Ovary (tissue), 9 donors: ENCODE results near the gene FAT1. TPM values are rescaled to one million over a fixed set of nuclear protein-coding genes. Genes with fewer than 3 reads are reported as not detected.

Experiments
- DNase-seq, 5 donors: peaks; one replicate each; pipeline ENCODE4 v3.0.0-alpha.2; 2019 to 2020
- H3K27ac ChIP-seq, 2 donors: fragments of 200-600 bp; one replicate each; pipeline versions ENCODE4 v1.5.1 to v1.8.0; 2019 to 2022
- H3K27me3 ChIP-seq: fragments of 200-600 bp; one replicate; pipeline ENCODE4 v1.8.0; 2022
- H3K36me3 ChIP-seq: fragments of 200-600 bp; sonication (generic); one replicate; pipeline ENCODE4 v1.5.1; 2019
- H3K4me1 ChIP-seq: one replicate; pipeline ENCODE4 v1.8.1; 2013; ENCODE audit warnings: mild to moderate bottlenecking, moderate library complexity; ENCODE audit not compliant: insufficient read depth
- H3K4me3 ChIP-seq: fragments of 200-600 bp; sonication (generic); one replicate; pipeline ENCODE4 v1.5.1; 2017
- H3K9me3 ChIP-seq, 2 donors: fragments of 200-600 bp in 1 of 2; sonication (generic) in 1 of 2; one replicate each; pipeline versions ENCODE4 v1.5.1 to v1.8.1; 2013 to 2019; ENCODE audit warnings: mild to moderate bottlenecking in 1 of 2, moderate library complexity in 1 of 2
- EP300 ChIP-seq: sonication (generic); formaldehyde crosslinking; IDR thresholded peaks from one replicate; pipeline ENCODE4 v1.6.1; 2017; ENCODE audit warnings: antibody characterized with exemption
- POLR2A ChIP-seq: fragments of 450-650 bp; IDR thresholded peaks from one replicate; pipeline ENCODE4 v1.6.1; 2017; ENCODE audit warnings: antibody characterized with exemption, mild to moderate bottlenecking, moderate library complexity
- WGBS, 3 donors: extraction: QIAGEN DNeasy Blood & Tissue Kit in 1 of 3; methylation state at CpG; one replicate each; pipeline versions ENCODE4 v1.1.5 to v1.1.7; 2013 to 2017; 5-methylcytosine and 5-hydroxymethylcytosine counted together
- intact Hi-C, 4 donors: fragments of 100-400 bp; cut with DNase I; formaldehyde crosslinking; loops; one replicate each; pipeline versions ENCODE4 v1.11.0 to v1.15.1; 2022 to 2023
- polyA plus RNA-seq, 2 donors: library from polyadenylated mRNA; stranded (reverse); fragments of 200-250 nt in 1 of 2; fragments of 350-450 nt in 1 of 2; fragmentation: Illumina TruSeq in 1 of 2; extraction: RNeasy Lipid Tissue Mini Kit (QIAGEN cat#74804) in 1 of 2; gene quantifications; one replicate each; pipeline ENCODE4 v1.2.3, GENCODE V29; 2013 to 2014
- total RNA-seq, 7 donors: library from RNA; depleted of rRNA in 2 of 7; stranded (reverse); fragments of >200 nt in 2 of 7; fragmentation: NEBNext Ultra II Directional in 3 of 7; extraction: Animal tissue kit (Norgen Biotek cat#: 25700) in 3 of 7; gene quantifications; one replicate each; pipeline versions ENCODE4 v1.1.0 to v1.2.4, GENCODE V29; 2016 to 2023
- TF ChIP-seq, protein P1 (sequence below), 3 donors: fragments of 450-650 bp in 2 of 3; fragments of 200-600 bp in 1 of 3; IDR thresholded peaks; one replicate each; pipeline versions ENCODE4 v1.5.1 to v1.8.0; 2016 to 2022; ENCODE audit warnings: antibody characterized with exemption in 3 of 3, mild to moderate bottlenecking in 1 of 3
- donor health status: DM: no; HTN: no; CAD: no; lungs with moderate emphysema.
- donor health status: DM: no; HTN: no; CAD: no.
- donor health status: Bipolar disorder and iron deficiency.
- donor health status: DM: yes; HTN: yes; CAD: no.
- donor health status: DM: no; HTN: no; CAD: no.
- donor health status: DM: yes; HTN: yes; CAD: no.

The FAT1 gene
- total and polyA plus RNA-seq, 9 donors: 20.5 to 78.6 (median 46.6) TPM

DNA sequence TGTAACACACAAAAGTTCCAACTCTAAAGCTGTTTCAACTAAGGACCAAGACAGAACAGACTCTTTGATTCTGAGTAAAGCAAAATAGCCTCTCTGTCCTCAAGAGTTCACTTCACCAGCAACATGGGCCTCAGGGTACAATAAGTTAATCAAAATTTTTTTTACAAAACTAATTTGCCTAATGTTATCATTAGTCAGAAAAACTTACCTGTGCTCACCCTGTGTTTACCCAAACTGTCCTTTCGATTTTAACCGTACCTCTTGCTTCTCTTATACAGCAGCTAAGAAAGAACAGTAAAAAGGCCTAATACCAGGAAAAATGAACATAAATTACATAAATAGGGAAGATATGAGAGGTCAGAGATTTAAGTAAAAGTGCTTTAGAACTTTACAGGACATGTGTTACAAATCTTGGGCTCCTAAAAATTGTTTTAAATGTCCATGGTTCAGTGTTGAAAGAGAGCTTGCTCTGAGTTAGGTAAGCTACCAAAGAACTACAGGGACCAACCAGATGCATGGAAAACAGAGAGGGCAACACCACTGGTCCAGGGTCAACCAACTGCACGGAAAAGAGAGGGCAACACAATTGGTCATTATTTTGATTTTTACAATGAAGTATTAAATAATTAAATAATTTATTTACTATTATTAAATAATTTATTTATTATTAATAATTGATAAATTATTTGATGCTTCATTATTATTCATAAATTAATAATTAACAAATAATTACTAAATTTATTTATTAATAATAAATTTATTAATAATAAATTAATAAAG is 73.1 kb downstream of the FAT1 start:
- no peak for TF ChIP-seq POLR2A
- no peak for TF ChIP-seq EP300
- TF ChIP-seq, protein P1, sequence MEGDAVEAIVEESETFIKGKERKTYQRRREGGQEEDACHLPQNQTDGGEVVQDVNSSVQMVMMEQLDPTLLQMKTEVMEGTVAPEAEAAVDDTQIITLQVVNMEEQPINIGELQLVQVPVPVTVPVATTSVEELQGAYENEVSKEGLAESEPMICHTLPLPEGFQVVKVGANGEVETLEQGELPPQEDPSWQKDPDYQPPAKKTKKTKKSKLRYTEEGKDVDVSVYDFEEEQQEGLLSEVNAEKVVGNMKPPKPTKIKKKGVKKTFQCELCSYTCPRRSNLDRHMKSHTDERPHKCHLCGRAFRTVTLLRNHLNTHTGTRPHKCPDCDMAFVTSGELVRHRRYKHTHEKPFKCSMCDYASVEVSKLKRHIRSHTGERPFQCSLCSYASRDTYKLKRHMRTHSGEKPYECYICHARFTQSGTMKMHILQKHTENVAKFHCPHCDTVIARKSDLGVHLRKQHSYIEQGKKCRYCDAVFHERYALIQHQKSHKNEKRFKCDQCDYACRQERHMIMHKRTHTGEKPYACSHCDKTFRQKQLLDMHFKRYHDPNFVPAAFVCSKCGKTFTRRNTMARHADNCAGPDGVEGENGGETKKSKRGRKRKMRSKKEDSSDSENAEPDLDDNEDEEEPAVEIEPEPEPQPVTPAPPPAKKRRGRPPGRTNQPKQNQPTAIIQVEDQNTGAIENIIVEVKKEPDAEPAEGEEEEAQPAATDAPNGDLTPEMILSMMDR (IDR thresholded peaks at IDR 0.05): no peak
- H3K27me3 ChIP-seq: no peaks in the 10 kb centered on the region
- no peaks in the 10 kb centered on the region for H3K36me3 ChIP-seq
- H3K27ac ChIP-seq: no peak overlapping the region
- no peaks in the 10 kb centered on the region for H3K9me3 ChIP-seq
- intact Hi-C loops: no loop called here
- H3K4me1 ChIP-seq: no peaks in the 10 kb centered on the region
- no peak for DNase-seq
- no peak overlapping the region for H3K4me3 ChIP-seq
- 97 to 98% (median 97%) methylated on average over 3 of the region's 3 CpGs for WGBS, 3 donors

DNA sequence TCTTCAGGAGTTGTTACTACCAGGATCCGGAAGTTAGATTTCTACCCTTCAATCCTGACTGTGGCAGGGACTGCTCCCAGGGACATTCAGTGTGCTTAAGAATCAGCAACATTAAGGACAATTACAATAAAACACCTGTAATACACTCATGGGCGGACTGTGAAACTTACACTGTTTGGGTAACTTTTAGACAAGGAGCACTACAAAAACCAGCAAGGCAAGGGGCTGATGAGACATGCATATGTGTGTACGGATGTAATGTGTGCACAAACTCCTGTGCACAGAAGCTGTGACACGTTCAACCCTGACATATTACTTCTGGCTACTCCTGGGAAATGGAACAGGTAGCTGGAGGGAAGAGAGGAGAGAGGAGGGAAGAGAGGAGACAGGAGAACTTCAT is 75.8 kb downstream of the FAT1 start:
- Histone ChIP-seq H3K9me3 (no peaks in the 10 kb centered on the region), H3K4me1 (peaks cover 3% of the 10 kb centered on the region), H3K27ac (no peak overlapping the region), H3K36me3 (no peaks in the 10 kb centered on the region), H3K27me3 (no peaks in the 10 kb centered on the region), H3K4me3 (no peak overlapping the region)
- intact Hi-C loops: no loop called here
- 86 to 90% (median 87%) methylated on average over 4 of the region's 4 CpGs for WGBS, 3 donors
- TF ChIP-seq POLR2A (no peak), EP300 (no peak)
- TF ChIP-seq, protein P1 (IDR thresholded peaks at IDR 0.05): no peak
- no peak for DNase-seq

GRCh38 chr4:186644737-186645261 is 78.9 kb downstream of the FAT1 start:
- no peak for TF ChIP-seq EP300
- no peak for TF ChIP-seq POLR2A
- TF ChIP-seq, protein P1 (IDR thresholded peaks at IDR 0.05): no peak
- Histone ChIP-seq H3K4me1 (peaks cover 3% of the 10 kb centered on the region), H3K4me3 (no peak overlapping the region), H3K27ac (no peak overlapping the region), H3K9me3 (no peaks in the 10 kb centered on the region), H3K27me3 (no peaks in the 10 kb centered on the region), H3K36me3 (no peaks in the 10 kb centered on the region)
- intact Hi-C loops: no loop called here
- no peak for DNase-seq
- WGBS, 3 donors: 58 to 69% (median 64%) methylated on average over 9 of the region's 9 CpGs

- Histone ChIP-seq H3K27ac (no peak overlapping the region), H3K4me1 (peaks cover 3% of the 10 kb centered on the region), H3K9me3 (no peaks in the 10 kb centered on the region), H3K36me3 (no peaks in the 10 kb centered on the region), H3K4me3 (no peak overlapping the region), H3K27me3 (no peaks in the 10 kb centered on the region)
- intact Hi-C loops: no loop called here
- WGBS, 3 donors: 48 to 54% (median 48%) methylated on average over 2 of the region's 2 CpGs
- no peak for DNase-seq
- TF ChIP-seq EP300 (no peak), POLR2A (no peak)
- TF ChIP-seq, protein P1 (IDR thresholded peaks at IDR 0.05): no peak
Measured at GRCh38 chr4:186644311-186644638, 79.4 kb downstream of the FAT1 start.
